Activated B cell treated with CpG ODN at 0.5 μM for 24 hours (primary cell): ENCODE data around the gene PRKCZ. TPM values are rescaled to one million over a fixed set of nuclear protein-coding genes. Genes with fewer than 3 reads are reported as not detected.
"Not testable (repeated sequence)": the region's sequence is repeated elsewhere in the genome, so short reads cannot be mapped to it uniquely, and the experiment has no call there.

Experiments
- ATAC-seq: fragments of 200-7000 bp; cut with Tn5 transposase; one replicate; pipeline ENCODE4 v1.10.0; 2021; ENCODE audit warnings: low read depth, mild to moderate bottlenecking, moderate library complexity
- CTCF ChIA-PET: fragments of 350-600 bp; sonication (Branson Sonifier 250); formaldehyde crosslinking; loops from one replicate; lab custom pipeline; 2021; ENCODE audit warnings: antibody characterized with exemption; lab: Charles Lee
- POLR2A ChIA-PET: fragments of 350-600 bp; sonication (Branson Sonifier 250); formaldehyde crosslinking; loops from one replicate; lab custom pipeline; 2021; ENCODE audit warnings: antibody characterized with exemption; lab: Charles Lee
- DNase-seq: peaks from one replicate; pipeline ENCODE4 v3.0.0; 2022
- H3K27ac Mint-ChIP-seq: one replicate; pipeline ENCODE4 v1.8.0; 2020; ENCODE audit warnings: mixed read lengths
- H3K27me3 Mint-ChIP-seq: one replicate; pipeline ENCODE4 v1.8.0; 2021; ENCODE audit warnings: mixed read lengths
- H3K36me3 Mint-ChIP-seq: one replicate; pipeline ENCODE4 v1.8.0; 2021; ENCODE audit warnings: low read depth, mixed read lengths
- H3K4me1 Mint-ChIP-seq: one replicate; pipeline ENCODE4 v1.8.0; 2021; ENCODE audit warnings: mixed read lengths
- H3K4me3 Mint-ChIP-seq: one replicate; pipeline ENCODE4 v1.8.0; 2020; ENCODE audit warnings: mild to moderate bottlenecking, mixed read lengths
- H3K9me3 Mint-ChIP-seq: one replicate; pipeline ENCODE4 v1.8.0; 2020; ENCODE audit warnings: mixed read lengths
- intact Hi-C: fragments of 100-400 bp; cut with micrococcal nuclease; formaldehyde crosslinking; loops from one replicate; pipeline ENCODE4 v1.15.1; 2024
- total RNA-seq: library from RNA; stranded (reverse); gene quantifications from 2 replicates; pipeline ENCODE4 v1.2.3, GENCODE V29; 2022
- TF ChIP-seq, protein P1 (sequence below): fragments of 200-600 bp; IDR thresholded peaks from one replicate; pipeline ENCODE4 v1.8.0; 2022; ENCODE audit warnings: antibody characterized with exemption, mild to moderate bottlenecking

Gene PRKCZ
- total RNA-seq, 1 donor from 2014 or later, result 28.5 TPM

DNA sequence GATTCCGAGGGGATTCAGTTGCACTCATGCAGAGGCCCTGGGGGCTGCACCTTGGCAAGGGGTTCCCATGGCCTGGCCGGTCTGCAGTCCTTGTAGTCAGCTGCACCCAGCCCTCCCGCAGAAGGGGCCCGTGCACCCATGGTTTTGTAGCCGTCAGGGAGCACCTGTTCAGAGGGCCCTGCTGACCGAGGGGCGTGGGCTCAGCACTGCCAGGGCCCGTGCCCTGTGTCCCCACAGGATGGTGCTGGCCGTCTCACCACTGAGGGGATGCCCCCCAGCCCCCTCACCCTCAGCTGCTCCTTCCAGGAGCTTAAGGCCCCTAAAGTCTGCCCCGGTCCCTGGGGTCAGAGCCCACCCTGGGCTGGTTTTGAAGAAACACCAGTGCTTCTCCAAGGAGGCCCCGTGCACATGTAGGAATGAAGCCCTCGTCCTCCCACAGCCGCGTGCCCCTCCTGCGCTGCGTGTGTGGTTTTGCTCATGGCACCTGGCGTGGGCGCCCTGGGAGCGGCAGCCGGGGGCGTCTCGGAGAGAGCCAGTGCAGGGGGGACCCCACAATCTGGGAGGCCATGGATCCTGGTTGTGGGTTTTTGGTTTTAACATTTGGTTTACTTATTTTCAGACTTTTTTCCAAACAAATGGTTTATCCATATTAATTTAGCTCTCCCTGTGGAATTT lies 40.1 kb downstream of the PRKCZ start:
- intact Hi-C loops, result no loop called here
- H3K4me3 Mint-ChIP-seq, result no peak overlapping the region
- H3K27me3 Mint-ChIP-seq, result no peaks in the 10 kb centered on the region
- peaks cover 7% of the 10 kb centered on the region for H3K36me3 Mint-ChIP-seq
- ATAC-seq, result no peak
- H3K27ac Mint-ChIP-seq, result no peak overlapping the region
- peaks cover 9% of the 10 kb centered on the region for H3K4me1 Mint-ChIP-seq
- no peaks in the 10 kb centered on the region for H3K9me3 Mint-ChIP-seq
- no peak for DNase-seq
- ChIA-PET CTCF (interaction anchor here (1.8 to 2.0 kb wide), 2 partner anchors 50 to 84 kb away, joined by 6 to 10 read pairs; no protein-coding TSS in a partner anchor), POLR2A (no interaction called here)
- TF ChIP-seq, protein P1, sequence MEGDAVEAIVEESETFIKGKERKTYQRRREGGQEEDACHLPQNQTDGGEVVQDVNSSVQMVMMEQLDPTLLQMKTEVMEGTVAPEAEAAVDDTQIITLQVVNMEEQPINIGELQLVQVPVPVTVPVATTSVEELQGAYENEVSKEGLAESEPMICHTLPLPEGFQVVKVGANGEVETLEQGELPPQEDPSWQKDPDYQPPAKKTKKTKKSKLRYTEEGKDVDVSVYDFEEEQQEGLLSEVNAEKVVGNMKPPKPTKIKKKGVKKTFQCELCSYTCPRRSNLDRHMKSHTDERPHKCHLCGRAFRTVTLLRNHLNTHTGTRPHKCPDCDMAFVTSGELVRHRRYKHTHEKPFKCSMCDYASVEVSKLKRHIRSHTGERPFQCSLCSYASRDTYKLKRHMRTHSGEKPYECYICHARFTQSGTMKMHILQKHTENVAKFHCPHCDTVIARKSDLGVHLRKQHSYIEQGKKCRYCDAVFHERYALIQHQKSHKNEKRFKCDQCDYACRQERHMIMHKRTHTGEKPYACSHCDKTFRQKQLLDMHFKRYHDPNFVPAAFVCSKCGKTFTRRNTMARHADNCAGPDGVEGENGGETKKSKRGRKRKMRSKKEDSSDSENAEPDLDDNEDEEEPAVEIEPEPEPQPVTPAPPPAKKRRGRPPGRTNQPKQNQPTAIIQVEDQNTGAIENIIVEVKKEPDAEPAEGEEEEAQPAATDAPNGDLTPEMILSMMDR, result no peak

DNA sequence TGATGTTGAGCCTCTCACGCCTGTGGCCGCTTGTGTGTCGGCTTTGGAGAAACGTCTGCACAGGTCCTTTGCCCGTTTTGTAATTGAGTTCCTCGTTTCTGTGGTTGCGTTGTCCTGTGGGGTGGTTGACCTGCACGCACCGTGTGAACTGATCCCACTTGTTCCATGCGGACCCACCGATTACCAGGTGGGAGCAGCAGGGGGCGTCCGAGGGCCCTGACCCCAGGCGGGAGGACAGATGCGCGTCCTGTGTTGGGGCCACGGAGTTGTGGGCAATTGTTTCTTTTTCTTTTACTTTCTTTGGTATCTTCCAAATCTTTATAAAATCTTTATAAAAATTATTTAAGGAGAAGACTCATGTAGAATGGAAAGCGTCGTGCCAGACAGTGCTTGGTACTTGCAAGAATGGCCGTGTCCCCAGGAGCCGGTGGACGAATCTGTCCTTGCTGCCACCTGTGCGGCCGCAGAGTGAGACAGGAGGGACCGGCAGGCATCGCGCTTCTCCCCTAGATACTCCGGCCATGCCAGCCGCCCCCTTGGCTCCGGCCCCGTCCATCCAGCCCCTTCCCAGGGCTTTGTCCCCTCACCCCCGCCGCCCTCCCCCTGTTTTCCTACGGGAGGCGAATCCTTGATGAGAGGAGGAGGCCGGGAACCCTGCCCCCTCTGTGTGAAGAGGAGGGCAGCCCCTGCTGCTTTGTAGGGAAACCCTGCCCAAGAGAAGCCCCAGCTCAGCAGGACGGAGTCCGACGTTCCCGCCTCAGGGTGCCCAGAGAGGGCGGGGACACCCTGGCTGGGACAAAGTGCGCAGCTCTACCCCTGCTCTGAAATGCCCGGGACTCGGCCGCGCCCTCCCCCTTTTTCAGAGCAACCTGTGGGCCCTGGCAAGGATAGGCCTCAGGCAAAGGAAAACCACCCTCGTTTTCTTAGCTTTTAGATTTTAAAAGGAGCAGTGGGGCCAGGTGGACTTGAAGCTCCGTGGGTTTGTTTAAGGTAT lies 41.7 kb downstream of the PRKCZ start:
- Mint-ChIP-seq H3K36me3 (peaks cover 7% of the 10 kb centered on the region), H3K27me3 (no peaks in the 10 kb centered on the region), H3K4me3 (no peak overlapping the region), H3K9me3 (no peaks in the 10 kb centered on the region), H3K27ac (no peak overlapping the region), H3K4me1 (peaks cover 9% of the 10 kb centered on the region)
- ChIA-PET CTCF (interaction anchor here (1.1 to 2.1 kb wide), 2 partner anchors 48 to 83 kb away, joined by 3 to 28 read pairs; no protein-coding TSS in a partner anchor), POLR2A (no interaction called here)
- peak; percentile 61 for ATAC-seq
- DNase-seq, result peak; percentile 50
- intact Hi-C loops, result loop anchor here (1.0 kb wide), 1 partner anchor 48 kb away; no protein-coding TSS in a partner anchor
- TF ChIP-seq, protein P1, result no peak

DNA sequence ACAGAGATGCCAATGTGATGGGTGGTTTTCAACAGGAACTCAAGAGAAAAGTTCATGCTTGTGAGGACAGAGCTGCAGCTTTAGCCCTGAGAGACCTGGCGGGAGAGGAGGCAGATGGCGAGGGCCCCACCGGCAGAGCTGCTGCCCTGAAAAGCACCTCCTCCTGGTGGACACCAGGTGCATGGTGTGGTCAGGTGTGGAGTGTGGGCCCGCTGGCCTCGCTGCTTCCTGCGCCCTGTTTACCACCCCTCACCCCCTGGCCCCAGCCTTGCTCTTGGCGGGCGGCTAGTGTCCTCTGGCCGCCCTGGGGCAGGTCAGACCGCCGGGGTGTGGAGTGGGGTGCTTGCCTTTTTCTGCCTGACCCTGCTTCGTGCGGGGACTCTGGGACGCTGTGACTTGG lies 42.8 kb downstream of the PRKCZ start:
- Mint-ChIP-seq H3K4me1 (peaks cover 14% of the 10 kb centered on the region), H3K9me3 (peaks cover 4% of the 10 kb centered on the region), H3K36me3 (peaks cover 11% of the 10 kb centered on the region), H3K27ac (no peak overlapping the region), H3K4me3 (no peak overlapping the region), H3K27me3 (no peaks in the 10 kb centered on the region)
- CTCF ChIA-PET, result interaction anchor here (1.1 to 2.1 kb wide), 2 partner anchors 47 to 81 kb away, joined by 3 to 28 read pairs; no protein-coding TSS in a partner anchor
- intact Hi-C loops, result no loop called here
- POLR2A ChIA-PET, result no interaction called here
- ATAC-seq (no peak), DNase-seq (no peak)
- TF ChIP-seq, protein P1, result no peak

DNA sequence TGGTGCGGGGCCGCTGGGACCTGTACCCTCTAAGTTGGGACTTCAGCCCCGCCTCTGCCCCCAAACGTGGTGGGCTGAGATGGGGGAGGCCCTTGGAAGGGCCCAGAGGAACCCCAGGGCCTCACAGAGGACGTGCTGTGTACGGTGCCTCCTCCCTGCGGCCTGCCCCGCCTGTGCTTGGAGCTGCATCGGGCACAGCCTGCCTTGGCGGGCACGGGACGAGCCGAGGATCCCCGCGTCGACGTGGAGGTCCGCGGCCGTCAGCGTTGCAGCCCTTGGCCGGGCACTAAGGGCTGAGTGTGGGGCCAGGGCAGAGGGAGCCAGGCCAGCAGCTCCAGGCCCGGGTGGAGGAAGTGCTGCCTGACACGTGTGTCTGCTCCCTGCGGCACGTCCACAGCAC lies 43.4 kb downstream of the PRKCZ start:
- CTCF ChIA-PET, result interaction anchor here (2.1 kb wide), 1 partner anchor 46 kb away, joined by 28 read pairs; no protein-coding TSS in a partner anchor
- no peak overlapping the region for H3K27ac Mint-ChIP-seq
- H3K4me1 Mint-ChIP-seq, result peaks cover 14% of the 10 kb centered on the region
- H3K4me3 Mint-ChIP-seq, result no peak overlapping the region
- TF ChIP-seq, protein P1, result no peak
- no peak for ATAC-seq
- peaks cover 4% of the 10 kb centered on the region for H3K9me3 Mint-ChIP-seq
- DNase-seq, result no peak
- POLR2A ChIA-PET, result no interaction called here
- H3K36me3 Mint-ChIP-seq, result peaks cover 12% of the 10 kb centered on the region
- intact Hi-C loops, result no loop called here
- H3K27me3 Mint-ChIP-seq, result no peaks in the 10 kb centered on the region

DNA sequence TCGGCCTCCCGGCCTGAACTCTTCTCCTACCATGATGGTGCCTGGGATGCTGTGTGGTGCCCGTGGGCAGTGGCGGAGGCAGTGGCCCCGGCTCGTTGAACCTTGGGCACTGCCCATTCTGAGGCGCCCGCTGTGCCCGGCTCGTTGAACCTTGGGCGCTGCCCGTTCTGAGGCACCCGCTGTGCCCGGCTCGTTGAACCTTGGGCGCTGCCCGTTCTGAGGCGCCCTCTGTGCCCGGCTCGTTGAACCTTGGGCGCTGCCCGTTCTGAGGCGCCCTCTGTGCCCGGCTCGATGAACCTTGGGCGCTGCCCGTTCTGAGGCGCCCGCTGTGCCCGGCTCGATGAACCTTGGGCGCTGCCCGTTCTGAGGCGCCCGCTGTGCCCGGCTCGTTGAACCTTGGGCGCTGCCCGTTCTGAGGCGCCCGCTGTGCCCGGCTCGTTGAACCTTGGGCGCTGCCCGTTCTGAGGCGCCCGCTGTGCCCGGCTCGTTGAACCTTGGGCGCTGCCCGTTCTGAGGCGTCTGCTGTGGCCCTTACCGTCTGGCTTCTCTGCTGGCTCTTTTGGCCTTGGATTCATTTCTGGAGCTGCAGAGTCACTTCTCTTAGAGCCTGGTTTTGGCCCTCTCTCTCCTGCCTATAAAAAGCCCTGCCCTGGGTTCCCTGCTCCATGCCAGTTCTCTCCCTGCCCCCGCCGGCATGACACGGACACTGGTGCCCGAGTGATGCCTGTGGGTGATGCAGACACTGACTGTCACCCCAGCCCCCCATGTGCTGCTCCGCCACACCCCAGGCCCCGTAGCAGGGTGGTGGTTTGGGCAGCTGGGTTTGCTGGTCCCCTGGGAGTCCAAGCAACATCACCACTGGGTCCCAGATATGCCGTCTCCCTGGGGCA lies 44.3 kb downstream of the PRKCZ start:
- ATAC-seq, result peak; percentile 42
- CTCF ChIA-PET, H3K27me3 Mint-ChIP-seq, H3K4me3 Mint-ChIP-seq, DNase-seq, POLR2A ChIA-PET, H3K9me3 Mint-ChIP-seq, H3K36me3 Mint-ChIP-seq, H3K27ac Mint-ChIP-seq, intact Hi-C loops: not testable (repeated sequence)
- peaks cover 14% of the 10 kb centered on the region for H3K4me1 Mint-ChIP-seq
